GM18520 (cell line): ENCODE results near the gene SLC24A1.
A peak's percentile ranks its signal among the peaks of the same experiment; 100 is the strongest.

Experiments used
- ATAC-seq: cut with Tn5 transposase; IDR thresholded peaks from one replicate; pipeline ENCODE4 v1.9.1; 2021; ENCODE audit not compliant: unreplicated experiment

Gene SLC24A1

DNA sequence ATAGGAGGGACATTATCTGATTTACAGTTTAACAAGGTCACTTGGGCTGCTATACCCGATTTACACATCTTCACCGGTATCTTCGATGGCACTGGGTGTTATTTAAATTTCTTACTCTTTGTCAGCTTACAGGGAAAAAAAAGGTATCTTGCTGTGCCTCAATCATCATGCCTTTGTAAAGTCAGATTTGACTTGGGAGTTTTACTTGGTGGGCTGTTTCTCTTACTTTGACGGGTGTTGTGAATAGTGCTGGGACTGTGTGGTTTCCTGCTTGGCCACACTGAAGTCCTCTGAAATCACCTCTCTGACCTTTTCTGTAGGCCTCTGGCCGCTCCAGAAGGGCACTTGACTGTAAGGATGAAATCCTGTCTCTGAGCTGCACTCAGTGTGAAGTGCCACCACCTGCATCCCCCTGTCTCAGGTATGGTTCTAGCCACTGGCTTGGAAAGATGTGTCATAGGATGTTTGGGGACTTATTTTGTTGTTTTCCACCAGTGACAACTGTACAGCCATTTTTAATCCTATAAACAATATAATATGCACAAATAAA lies 3.1 kb upstream of the SLC24A1 start:
- no peak for ATAC-seq

DNA sequence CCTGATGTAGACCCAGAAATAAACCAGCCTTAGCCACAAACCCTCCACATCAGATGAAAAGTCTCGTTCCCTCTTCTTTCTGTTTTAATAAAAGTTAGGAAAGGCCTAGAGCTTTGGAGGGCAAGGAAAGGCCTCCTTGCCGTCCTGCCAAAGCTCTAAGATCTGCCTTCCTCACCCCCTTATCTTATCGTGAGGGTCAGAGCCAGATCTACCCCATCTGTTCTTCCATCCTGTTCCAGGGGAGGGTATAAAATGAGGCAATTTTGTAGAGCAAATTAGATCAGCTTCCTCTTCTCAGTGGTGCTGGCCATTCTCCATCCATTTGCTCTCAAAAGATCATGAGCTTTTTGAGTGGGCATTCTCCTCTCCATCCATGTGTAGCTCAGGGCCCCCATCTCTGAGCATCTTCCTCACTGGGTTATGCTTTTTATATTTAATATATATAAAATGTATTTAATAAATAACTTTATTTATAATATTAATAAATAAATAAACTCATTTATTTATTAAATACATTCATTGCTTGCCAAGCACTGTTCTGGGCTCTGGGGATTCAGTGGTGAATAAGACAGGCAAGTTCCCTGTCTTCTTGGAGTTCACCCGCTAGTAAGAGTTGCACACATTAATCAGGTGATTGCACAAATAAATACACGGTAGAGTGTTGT lies 2.0 kb upstream of the SLC24A1 start:
- no peak for ATAC-seq

DNA sequence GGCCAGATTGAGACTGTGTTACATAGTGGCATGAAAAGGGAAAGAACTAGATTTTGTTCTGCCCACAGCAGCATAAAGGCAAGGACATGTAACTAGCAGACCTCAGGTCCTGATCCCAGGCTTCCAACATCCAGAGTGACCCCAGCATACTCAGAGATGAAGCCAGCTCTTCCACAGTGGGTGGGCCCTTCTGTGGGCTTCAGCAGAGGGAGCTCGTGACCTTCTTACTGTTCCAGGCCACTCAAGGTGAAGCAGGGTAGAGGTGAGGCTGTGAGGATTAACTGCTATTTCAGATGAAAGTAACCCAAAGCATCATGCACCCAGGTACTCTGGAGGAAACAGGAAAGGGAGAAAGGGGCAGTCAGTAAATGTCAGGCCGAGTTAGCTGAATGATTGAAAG lies 905 bp upstream of the SLC24A1 start:
- no peak for ATAC-seq

DNA sequence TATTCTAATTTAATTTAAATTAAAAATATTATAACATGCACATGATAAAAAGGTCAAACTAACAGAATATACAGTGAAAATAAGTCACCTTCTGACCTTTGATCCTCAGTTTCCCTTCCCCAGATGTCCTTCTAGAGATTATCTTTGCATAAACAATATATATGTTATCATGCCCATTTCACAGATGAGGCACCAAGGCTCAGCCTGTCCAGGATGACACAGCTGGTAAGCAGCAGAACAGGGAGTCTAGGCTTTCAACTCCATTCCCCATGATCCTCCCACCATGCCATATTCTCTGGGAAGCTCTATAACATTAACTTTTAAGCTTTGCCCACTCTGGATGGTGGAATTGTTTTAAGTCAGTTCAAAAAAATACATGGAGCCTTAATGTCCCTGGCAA lies 1.4 kb downstream of the SLC24A1 start:
- ATAC-seq: no peak

DNA sequence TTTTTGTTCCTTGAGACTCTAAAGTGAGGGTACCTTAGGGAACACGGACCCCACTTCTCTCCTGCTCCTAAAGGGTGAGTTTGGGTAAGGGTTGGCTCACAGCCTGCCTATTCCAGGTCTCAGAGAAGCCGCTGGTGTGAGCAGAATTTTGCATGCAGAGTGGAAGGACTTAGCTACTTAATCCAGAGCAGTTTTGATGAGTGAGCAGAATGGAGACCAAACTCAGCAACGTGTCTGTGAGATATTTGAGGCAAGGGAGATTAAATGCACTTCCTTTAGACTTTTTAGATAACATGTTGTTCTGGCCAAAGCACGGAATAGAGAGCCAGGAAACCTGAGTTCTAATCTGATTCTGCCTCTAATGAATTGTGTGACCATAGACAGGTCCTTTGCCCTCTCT lies 5.1 kb downstream of the SLC24A1 start:
- no peak for ATAC-seq

DNA sequence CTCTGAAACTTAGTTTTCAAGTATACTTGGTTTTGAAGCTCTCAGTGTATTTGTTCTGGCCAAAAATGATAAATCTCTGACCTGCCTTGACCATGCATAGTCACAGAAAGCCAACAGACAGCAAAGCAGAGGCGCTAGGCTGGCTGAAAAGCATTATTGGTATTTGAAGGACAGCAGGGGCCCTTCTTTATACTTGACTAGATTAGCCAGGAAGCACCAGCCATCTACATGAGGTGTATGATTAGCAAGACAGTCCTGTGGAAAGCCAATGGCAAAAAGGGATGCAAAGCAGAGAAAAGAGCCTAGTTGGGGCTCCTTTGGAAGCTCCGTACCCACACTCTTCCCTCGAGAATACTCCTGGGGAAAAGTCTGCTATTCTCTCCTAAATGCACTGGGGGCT lies 7.8 kb downstream of the SLC24A1 start:
- ATAC-seq: no peak

DNA sequence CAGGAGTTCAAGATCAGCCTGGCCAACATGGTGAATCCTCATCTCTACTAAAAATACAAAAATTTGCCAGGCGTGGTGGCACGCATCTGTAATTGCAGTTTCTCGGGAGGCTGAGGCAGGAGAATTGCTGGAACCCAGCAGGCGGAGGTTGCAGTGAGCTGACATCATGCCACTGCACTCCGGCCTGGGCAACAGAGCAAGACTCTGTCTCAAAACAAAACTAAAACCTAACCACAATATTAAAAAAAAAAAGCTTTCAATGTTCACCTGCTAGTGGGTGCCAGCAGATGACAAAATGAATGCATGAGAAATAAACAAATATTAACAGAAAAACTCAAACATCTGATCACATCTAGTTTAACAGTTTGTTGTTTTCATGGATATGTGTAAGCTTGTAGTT lies 9.0 kb downstream of the SLC24A1 start:
- ATAC-seq: peak; percentile 52

DNA sequence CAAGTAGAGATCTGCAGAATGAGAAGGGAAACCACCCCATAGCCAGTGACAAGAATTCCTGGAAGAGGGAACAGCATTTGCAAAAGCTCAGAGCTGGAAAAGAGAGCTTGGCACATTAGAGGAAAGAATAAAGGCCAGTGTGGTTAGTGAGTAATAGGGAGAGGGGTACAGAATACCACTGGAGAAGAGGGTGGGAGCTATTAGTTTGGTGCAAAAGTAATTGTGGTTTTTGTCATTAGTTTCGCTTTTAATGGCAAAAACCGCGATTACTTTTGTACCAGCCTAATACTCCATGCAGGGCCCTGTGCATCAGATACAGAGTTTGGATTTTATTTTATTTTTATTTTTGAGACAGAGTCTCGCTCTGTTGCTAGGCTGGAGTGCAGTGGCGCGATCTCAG lies 9.8 kb downstream of the SLC24A1 start:
- ATAC-seq: peak; percentile 48

DNA sequence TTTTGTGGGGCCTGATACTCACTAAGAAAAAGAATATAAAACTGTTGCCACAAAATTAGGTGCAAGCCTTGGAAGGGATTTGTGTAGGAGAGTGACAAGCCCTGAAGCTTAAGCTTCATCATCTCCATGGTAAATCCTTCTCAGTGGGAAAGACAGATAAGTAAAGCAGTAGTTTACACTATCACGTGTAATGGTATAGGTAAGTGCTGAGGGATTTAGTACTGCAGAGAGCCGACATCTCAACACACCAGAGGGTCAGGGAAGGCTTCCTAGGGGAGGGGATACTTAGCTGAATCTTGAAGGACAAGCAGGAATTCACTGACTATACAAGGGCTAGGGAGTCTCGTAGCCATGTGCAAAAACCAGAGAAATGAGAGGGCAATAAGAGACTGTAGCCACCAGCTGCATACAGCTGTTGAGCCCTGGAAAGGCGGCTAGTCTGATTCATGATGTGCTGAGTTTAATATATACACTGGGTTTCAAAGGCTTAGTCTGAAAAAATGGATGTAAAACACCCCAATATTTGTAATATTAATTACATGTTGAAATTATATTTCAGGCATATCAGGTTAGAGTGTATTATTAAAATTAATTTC lies 11.1 kb downstream of the SLC24A1 start:
- no peak for ATAC-seq

DNA sequence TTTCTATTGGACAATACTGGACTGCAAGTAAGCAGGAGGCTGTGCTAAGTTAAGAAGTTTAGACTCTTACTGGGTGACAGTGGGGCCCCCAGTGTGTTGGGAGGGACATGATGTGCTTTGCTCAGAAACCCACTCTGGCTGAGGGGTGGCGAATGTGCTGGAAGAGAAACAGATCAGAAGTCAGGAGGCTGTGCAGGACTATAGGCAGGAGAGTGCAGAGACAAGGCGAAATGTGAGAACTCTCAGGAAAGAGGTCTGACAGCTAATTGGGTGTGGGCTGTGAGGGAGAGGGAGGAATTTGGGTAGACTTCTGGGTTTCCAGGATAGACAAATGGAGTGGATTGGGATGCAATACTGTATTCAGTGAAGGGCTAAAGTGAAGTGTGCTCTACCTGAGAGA lies 12.0 kb downstream of the SLC24A1 start:
- no peak for ATAC-seq

DNA sequence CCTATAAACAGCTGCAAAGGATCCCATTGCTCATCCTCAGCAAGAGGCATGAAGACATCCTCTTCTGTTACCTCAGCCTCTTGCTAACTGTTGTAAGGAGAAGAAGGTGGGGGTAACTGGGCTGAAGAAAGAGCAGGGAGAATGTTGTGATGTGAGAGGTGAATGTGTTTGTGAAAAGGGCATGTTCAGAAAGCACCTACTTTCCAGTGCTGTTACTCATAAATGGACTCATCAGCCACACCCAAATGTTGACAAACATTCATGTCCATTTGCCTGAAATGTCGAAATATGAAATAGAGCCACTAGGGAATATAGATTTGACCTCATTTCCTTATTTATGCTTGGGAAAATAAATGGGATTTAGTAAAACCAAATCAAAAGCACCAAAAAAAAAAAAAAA lies 12.6 kb downstream of the SLC24A1 start:
- no peak for ATAC-seq

DNA sequence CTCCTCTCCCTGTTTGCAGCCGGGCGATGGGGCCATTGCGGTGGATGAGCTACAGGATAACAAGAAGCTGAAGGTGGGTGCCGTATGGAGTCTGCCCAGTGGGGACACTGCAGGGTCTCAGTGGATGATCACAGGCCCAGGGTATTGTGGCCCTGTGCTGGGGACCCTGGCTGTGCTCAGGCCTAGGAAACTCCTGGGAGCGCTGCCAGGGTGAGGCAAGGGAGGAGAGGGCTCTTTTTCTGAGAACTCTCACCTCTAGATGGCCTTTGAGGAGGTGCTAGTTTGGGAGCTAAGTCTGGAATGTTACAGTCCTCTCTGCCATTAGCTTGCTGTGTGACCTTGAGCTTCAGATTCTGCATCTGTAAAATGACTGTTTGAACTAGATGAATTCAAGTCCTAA lies 16.4 kb downstream of the SLC24A1 start:
- no peak for ATAC-seq

DNA sequence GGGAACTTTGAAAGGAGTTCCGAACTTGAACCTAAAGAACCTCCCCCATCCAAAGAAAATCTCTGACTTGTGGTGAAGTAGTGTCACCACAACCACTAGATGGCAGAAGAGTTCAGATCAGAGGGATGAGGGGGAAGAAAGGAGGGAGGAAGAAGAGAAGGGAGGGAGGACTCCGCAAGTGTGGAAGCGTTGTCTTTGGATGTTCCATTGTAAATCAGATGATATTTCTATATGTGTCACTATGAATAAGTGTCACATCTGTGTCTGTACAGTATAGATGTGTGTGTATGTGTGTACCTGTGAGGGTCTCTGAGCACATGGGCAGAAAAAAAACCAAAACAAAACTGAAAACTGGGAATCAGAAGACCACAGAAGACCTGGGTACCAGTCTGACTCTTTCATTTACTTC lies 16.9 kb downstream of the SLC24A1 start:
- no peak for ATAC-seq

DNA sequence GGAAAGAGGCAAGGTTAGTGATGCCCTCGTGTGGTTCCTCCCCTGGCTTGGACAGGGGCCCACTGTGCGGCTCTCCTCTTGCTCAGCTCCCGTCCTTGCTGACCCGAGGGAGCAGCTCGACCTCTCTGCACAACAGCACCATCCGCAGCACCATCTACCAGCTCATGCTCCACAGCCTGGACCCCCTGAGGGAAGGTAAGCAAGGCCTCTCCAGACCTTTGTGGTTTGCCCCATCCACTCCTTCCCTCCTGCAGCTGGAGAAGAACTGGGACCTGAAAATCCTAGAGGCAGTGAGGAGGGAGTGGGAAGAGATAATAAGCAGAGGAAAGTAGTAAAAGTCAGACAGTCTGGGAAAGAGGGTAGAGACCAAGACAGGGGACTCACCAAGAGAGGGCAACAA lies 17.8 kb downstream of the SLC24A1 start:
- ATAC-seq: no peak

DNA sequence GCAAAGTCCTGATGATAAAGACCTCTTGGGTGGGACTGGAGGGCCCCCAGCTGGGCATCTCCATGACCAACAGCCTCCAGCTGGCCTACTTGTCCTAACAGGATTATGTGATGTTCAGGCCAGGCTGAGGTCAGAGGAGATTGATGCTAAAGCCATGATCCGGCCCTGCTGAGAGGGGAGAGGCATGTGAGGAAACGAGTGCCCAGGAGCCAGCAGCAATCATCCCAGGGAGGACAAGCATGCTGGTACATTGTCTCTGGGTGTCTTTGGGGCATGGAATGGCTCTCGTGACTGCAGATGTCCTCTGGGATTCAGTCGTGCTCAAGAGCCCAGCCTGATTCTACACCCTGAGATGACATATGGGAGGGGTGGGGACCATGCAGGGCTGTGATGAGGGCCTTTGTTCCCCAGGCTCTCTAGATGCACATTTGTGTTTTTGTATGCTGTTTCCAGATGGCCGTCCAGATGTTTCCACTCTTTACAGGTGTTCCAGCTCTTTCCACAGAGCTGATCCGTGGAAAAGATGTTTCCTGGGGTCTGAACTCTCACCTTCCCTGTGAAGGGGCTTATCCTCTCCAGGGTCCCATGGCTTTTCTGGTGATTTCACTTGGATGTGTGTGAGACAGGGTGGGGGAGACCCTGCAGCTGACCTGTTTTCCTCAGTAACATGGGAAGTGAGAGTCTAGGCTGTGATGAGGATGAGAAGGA lies 20.2 kb downstream of the SLC24A1 start:
- no peak for ATAC-seq

DNA sequence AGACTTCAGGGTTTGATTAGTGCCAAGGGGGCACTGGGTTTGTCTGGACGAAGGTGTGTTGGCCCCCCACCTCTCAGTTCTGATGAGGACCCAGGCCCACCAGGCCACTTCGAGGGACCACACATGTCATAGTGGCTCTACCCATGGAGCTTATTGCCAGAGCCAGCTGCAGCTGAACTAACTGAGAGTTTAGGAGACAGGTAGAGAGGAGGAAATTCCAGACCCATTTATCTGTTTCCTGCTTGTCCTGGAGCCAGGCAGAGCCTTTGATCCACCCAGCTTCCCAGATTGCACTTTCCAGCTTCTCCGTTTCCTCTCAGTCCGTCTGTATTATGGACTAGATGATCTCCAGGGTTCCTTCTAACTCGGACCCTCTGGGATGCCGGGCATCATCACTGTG lies 20.9 kb downstream of the SLC24A1 start:
- ATAC-seq: no peak

DNA sequence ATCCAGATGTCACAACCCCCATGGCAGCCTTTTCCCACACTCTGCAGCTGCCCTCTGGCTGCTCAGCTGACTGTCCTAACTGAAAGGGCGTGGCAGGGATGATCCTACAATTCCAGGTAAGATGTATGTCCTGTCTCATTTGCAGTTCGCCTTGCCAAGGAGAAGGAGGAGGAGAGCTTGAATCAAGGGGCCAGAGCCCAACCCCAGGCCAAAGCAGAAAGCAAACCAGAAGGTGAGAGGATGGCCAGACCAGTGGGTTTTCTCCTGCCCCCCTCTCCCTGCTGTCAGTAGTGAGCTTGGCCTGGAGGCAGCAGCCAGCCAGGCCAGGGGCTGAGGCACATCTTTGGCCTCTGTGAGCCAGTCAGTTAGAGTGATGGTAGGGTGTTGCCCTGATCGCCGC lies 22.5 kb downstream of the SLC24A1 start:
- no peak for ATAC-seq

DNA sequence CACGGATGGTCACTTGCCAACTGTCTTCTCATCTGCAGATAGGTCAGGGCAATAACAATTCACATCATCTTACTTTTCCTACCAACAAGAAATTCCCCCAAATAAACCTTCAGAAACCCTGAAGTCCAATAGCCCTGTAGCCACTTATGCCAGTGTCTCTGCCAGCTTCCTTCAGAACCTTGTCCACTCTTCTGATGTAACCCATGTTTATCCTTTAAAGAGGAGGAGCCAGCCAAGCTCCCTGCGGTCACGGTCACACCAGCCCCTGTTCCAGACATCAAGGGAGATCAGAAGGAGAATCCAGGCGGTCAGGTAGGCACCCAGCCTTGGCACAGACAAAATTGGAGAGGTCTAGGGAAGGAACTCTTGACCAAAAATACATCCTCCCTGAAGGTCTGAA lies 23.7 kb downstream of the SLC24A1 start:
- no peak for ATAC-seq

DNA sequence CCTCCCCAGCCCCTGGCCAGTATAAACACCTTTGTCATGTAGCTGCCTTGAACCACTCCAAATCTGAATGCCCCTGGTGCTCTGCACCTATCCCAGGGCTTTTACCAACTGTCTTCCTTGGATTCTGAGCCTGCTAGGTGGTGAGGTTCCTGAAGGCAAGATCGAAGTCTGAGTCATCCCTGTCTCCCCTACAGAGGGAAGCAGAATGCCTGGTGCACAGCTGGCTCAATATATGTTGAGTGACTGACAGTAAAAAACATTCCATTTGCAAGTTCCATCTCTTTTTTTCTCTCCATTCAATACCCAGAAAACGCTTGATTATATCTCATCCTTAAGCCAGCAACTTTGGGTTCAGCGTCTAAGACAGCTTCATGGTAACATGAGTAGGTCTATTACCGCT lies 24.7 kb downstream of the SLC24A1 start:
- ATAC-seq: no peak

DNA sequence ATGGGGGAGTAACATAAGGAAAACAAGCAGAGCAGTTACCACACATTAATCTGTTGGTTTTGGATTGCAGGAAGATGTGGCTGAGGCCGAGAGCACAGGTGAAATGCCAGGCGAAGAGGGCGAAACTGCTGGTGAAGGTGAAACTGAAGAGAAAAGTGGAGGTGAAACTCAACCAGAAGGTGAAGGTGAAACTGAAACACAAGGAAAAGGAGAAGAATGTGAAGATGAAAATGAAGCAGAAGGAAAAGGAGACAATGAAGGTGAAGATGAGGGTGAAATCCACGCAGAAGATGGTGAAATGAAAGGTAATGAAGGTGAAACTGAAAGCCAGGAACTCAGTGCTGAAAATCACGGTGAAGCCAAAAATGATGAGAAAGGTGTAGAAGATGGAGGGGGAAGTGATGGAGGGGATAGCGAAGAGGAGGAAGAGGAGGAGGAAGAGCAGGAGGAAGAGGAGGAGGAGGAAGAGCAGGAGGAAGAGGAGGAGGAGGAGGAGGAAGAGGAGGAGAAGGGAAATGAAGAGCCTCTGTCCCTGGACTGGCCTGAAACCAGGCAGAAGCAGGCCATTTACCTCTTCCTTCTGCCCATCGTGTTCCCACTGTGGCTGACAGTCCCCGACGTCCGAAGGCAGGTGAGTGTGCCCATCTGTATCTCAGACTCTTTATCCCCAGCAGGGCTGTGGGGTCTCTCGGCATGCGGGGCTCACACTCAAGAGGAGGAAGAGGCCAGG lies 28.7 kb downstream of the SLC24A1 start:
- ATAC-seq: no peak

DNA sequence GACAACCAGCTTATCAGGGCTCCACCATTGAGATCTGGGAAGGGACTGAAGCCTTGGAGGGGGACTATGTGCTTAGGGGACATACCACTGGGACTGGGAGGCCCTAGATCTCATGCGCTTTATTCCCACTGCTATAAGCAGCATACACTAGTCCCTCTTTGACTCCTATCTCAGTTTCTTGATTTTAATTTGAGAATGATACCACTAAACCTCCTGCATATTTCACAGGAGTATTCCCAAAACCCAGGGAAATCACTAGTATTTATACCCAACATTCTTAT lies 29.2 kb downstream of the SLC24A1 start:
- ATAC-seq: no peak
